HepG2 (cell line): Measurements from ENCODE around the gene SHROOM1. TPM values are rescaled to one million over a fixed set of nuclear protein-coding genes. Genes with fewer than 3 reads are reported as not detected.
A peak's percentile ranks its signal among the peaks of the same experiment; 100 is the strongest.

ENCODE experiments used
- BHLHE40 ChIP-seq: IDR thresholded peaks from 2 replicates; pipeline ENCODE4 v1.6.1; 2011; ENCODE audit warnings: low read length, improper control_type of control experiment
- BORCS8-MEF2B ChIP-seq: sonication (generic); formaldehyde crosslinking; IDR thresholded peaks from 2 replicates; pipeline ENCODE4 v1.8.0; 2022; ENCODE audit warnings: mild to moderate bottlenecking, missing genetic modification reagents
- CCDC6 ChIP-seq: sonication (generic); formaldehyde crosslinking; IDR thresholded peaks from 2 replicates; pipeline ENCODE4 v1.8.1; 2022; ENCODE audit warnings: mild to moderate bottlenecking, missing genetic modification reagents, moderate library complexity
- CENPX ChIP-seq: sonication (generic); formaldehyde crosslinking; IDR thresholded peaks from 2 replicates; pipeline ENCODE4 v1.9.0; 2021; ENCODE audit warnings: mild to moderate bottlenecking, missing genetic modification reagents, moderate library complexity
- ELF3 ChIP-seq: IDR thresholded peaks from 2 replicates; pipeline ENCODE4 v1.6.1; 2016; ENCODE audit warnings: missing genetic modification reagents, missing compliant biosample characterization
- FOXP1 ChIP-seq, 2 experiments: fragments of 450-650 bp in 1 of 2; IDR thresholded peaks; 2 replicates each; pipeline ENCODE4 v1.6.1; 2017 to 2018; ENCODE audit warnings: antibody characterized with exemption in 1 of 2
- GATAD2A ChIP-seq: IDR thresholded peaks from 2 replicates; pipeline ENCODE4 v1.6.1; 2016
- HNF4A ChIP-seq: sonication (generic); formaldehyde crosslinking; IDR thresholded peaks from 2 replicates; pipeline ENCODE4 v1.4.0; 2020; ENCODE audit warnings: missing genetic modification reagents
- KDM4B ChIP-seq: sonication (generic); formaldehyde crosslinking; IDR thresholded peaks from 2 replicates; pipeline ENCODE4 v1.4.0; 2020; ENCODE audit warnings: missing genetic modification reagents
- NCOA2 ChIP-seq: sonication (generic); formaldehyde crosslinking; IDR thresholded peaks from 2 replicates; pipeline ENCODE4 v1.8.0; 2022; ENCODE audit warnings: inconsistent platforms
- NR2C2 ChIP-seq: sonication (generic); formaldehyde crosslinking; IDR thresholded peaks from 2 replicates; pipeline ENCODE4 v1.4.0; 2020; ENCODE audit warnings: missing genetic modification reagents, mild to moderate bottlenecking, moderate library complexity, borderline replicate concordance
- PHF8 ChIP-seq: sonication (generic); formaldehyde crosslinking; IDR thresholded peaks from 2 replicates; pipeline ENCODE4 v1.5.0; 2020; ENCODE audit warnings: missing genetic modification reagents
- POGZ ChIP-seq: sonication (generic); formaldehyde crosslinking; IDR thresholded peaks from 2 replicates; pipeline ENCODE4 v1.4.0; 2020; ENCODE audit warnings: mild to moderate bottlenecking, missing genetic modification reagents
- POLR2A ChIP-seq, 2 experiments: IDR thresholded peaks; 2 replicates each; pipeline ENCODE4 v1.6.1; 2011; ENCODE audit warnings: low read depth in 2 of 2, low read length in 2 of 2, mild to moderate bottlenecking in 1 of 2, moderate library complexity in 1 of 2; ENCODE audit not compliant: insufficient read depth in 1 of 2
- POLR2AphosphoS2 ChIP-seq: IDR thresholded peaks from 2 replicates; pipeline ENCODE4 v1.6.1; 2011; ENCODE audit warnings: low read depth, low read length, improper control_type of control experiment
- PTBP1 ChIP-seq: fragments of 200-400 bp; formaldehyde crosslinking; IDR thresholded peaks from 2 replicates; pipeline ENCODE4 v1.6.1; 2018; ENCODE audit warnings: low read length, low read depth; ENCODE audit not compliant: poor library complexity, severe bottlenecking
- REPIN1 ChIP-seq: sonication (generic); formaldehyde crosslinking; IDR thresholded peaks from 2 replicates; pipeline ENCODE4 v1.8.0; 2022; ENCODE audit warnings: missing genetic modification reagents, low read depth, mild to moderate bottlenecking, borderline replicate concordance
- RFXAP ChIP-seq: sonication (generic); formaldehyde crosslinking; IDR thresholded peaks from 2 replicates; pipeline ENCODE4 v1.4.0; 2020; ENCODE audit warnings: missing genetic modification reagents, borderline replicate concordance
- SAFB2 ChIP-seq: sonication (generic); formaldehyde crosslinking; IDR thresholded peaks from 2 replicates; pipeline ENCODE4 v1.5.1; 2020; ENCODE audit warnings: missing genetic modification reagents, low read depth, mild to moderate bottlenecking, borderline replicate concordance
- SETDB1 ChIP-seq: sonication (generic); formaldehyde crosslinking; IDR thresholded peaks from 2 replicates; pipeline ENCODE4 v1.5.1; 2020; ENCODE audit warnings: missing genetic modification reagents, mild to moderate bottlenecking, borderline replicate concordance
- SP5 ChIP-seq: IDR thresholded peaks from 2 replicates; pipeline ENCODE4 v1.6.1; 2016; ENCODE audit warnings: low read depth, borderline replicate concordance
- ZHX1 ChIP-seq: sonication (generic); formaldehyde crosslinking; IDR thresholded peaks from 2 replicates; pipeline ENCODE4 v1.8.1; 2022; ENCODE audit warnings: low read depth, mild to moderate bottlenecking, missing genetic modification reagents
- ZNF441 ChIP-seq: sonication (generic); formaldehyde crosslinking; IDR thresholded peaks from 2 replicates; pipeline ENCODE4 v1.7.0; 2021; ENCODE audit warnings: missing genetic modification reagents, borderline replicate concordance
- ZNF446 ChIP-seq: sonication (generic); formaldehyde crosslinking; IDR thresholded peaks from 2 replicates; pipeline ENCODE4 v1.5.0; 2020; ENCODE audit warnings: mild to moderate bottlenecking, missing genetic modification reagents
- ZNF563 ChIP-seq: sonication (generic); formaldehyde crosslinking; IDR thresholded peaks from 2 replicates; pipeline ENCODE4 v1.8.0; 2022; ENCODE audit warnings: mild to moderate bottlenecking, moderate library complexity, missing genetic modification reagents
- ZNF792 ChIP-seq: IDR thresholded peaks from 2 replicates; pipeline ENCODE4 v1.6.1; 2016
- polyA plus RNA-seq, 8 experiments: library from polyadenylated mRNA; depleted of rRNA in 3 of 8; stranded (reverse) in 7 of 8; unstranded in 1 of 8; fragments of >200 nt; fragmentation: Illumina TruSeq in 4 of 8; extraction: Trizol in 4 of 8; gene quantifications; 2 replicates each; pipeline versions ENCODE4 v1.2.1 to v1.2.3, GENCODE V29; 2011 to 2016; ENCODE audit warnings: low read depth in 4 of 8, missing spikeins in 1 of 8, mixed read lengths in 1 of 8; ENCODE audit not compliant: insufficient read depth in 1 of 8
- total RNA-seq, 5 experiments: library from RNA; depleted of rRNA; stranded (reverse); fragments of >200 nt; fragmentation: Illumina TruSeq; extraction: Trizol; gene quantifications; 2 replicates each; pipeline ENCODE4 v1.2.3, GENCODE V29; 2016; ENCODE audit warnings: low read depth in 1 of 5
- TF ChIP-seq, protein P1 (sequence below): IDR thresholded peaks from 2 replicates; pipeline ENCODE4 v1.6.1; 2012; ENCODE audit warnings: low read depth, low read length, improper control_type of control experiment

Gene SHROOM1
- total and polyA plus RNA-seq, 2 of the 13 experiments (the other 11 are each of a cell fraction or from before 2014, with no cell fraction given), result 18.2 to 25.7 TPM

- TF ChIP-seq POLR2A (IDR thresholded peaks at IDR 0.05; ENCODE audit: insufficient read depth in 1 of 2, low read depth in 2 of 2, low read length in 2 of 2) (peak; percentile 55 to 57; a peak in 3 of 4 replicates), ZNF446 (CRISPR knock-in tag) (no peak), SAFB2 (CRISPR knock-in tag) (0 out of 2 replicates have a peak, but pooled peaks have one; percentile 32), REPIN1 (CRISPR knock-in tag) (peak; percentile 52; the same call in 1 of the 2 replicates), PTBP1 (no peak), GATAD2A (peak; percentile 82), PHF8 (CRISPR knock-in tag) (no peak), POLR2AphosphoS2 (no peak), ZNF563 (CRISPR knock-in tag) (no peak), KDM4B (CRISPR knock-in tag) (peak; percentile 16; the same call in 1 of the 2 replicates), ZNF792 (CRISPR knock-in tag) (peak; percentile 68), FOXP1 (IDR thresholded peaks at IDR 0.05) (no peak), FOXP1 (CRISPR knock-in tag; IDR thresholded peaks at IDR 0.05) (peak; percentile 53), RFXAP (CRISPR knock-in tag) (0 out of 2 replicates have a peak, but pooled peaks have one; percentile 48), ZNF441 (CRISPR knock-in tag) (peak; percentile 43; the same call in 1 of the 2 replicates), ELF3 (CRISPR knock-in tag) (peak; percentile 99), NR2C2 (CRISPR knock-in tag) (peak; percentile 46; the same call in 1 of the 2 replicates), BORCS8-MEF2B (no peak), ZHX1 (no peak), NCOA2 (peak; percentile 85), SP5 (peak; percentile 3; the same call in 1 of the 2 replicates), HNF4A (CRISPR knock-in tag) (peak; percentile 84), POGZ (peak; percentile 57; the same call in 1 of the 2 replicates), CCDC6 (CRISPR knock-in tag) (0 out of 2 replicates have a peak, but pooled peaks have one; percentile 60), CENPX (CRISPR knock-in tag) (no peak), BHLHE40 (no peak), SETDB1 (CRISPR knock-in tag) (no peak)
- TF ChIP-seq, protein P1, sequence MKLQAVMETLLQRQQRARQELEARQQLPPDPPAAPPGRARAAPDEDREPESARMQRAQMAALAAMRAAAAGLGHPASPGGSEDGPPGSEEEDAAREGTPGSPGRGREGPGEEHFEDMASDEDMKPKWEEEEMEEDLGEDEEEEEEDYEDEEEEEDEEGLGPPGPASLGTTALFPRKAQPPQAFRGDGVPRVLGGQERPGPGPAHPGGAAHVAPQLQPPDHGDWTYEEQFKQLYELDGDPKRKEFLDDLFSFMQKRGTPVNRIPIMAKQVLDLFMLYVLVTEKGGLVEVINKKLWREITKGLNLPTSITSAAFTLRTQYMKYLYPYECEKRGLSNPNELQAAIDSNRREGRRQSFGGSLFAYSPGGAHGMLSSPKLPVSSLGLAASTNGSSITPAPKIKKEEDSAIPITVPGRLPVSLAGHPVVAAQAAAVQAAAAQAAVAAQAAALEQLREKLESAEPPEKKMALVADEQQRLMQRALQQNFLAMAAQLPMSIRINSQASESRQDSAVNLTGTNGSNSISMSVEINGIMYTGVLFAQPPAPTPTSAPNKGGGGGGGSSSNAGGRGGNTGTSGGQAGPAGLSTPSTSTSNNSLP, result peak; percentile 44; the same call in 1 of the 2 replicates
Measured at GRCh38 chr5:132839426-132840301, 9.2 kb upstream of the SHROOM1 start (continued).
